Sciatic nerve (tissue), 2 donors: Measurements from ENCODE around the gene ICAM1. TPM values are rescaled to one million over a fixed set of nuclear protein-coding genes. Genes with fewer than 3 reads are reported as not detected.
"Not testable (repeated sequence)": the region's sequence is repeated elsewhere in the genome, so short reads cannot be mapped to it uniquely, and the experiment has no call there.

ENCODE experiments used
- ATAC-seq: fragments of 200-7000 bp; cut with Tn5 transposase; one replicate; pipeline ENCODE4 v1.9.1; 2020; ENCODE audit warnings: mild to moderate bottlenecking, moderate library complexity
- DNase-seq: peaks from one replicate; pipeline ENCODE4 v3.0.0-alpha.2; 2020; ENCODE audit warnings: low spot score
- intact Hi-C: fragments of 100-400 bp; cut with DNase I; formaldehyde crosslinking; loops from one replicate; pipeline ENCODE4 v1.14.2; 2022
- total RNA-seq: library from RNA; stranded (reverse); fragmentation: NEBNext Ultra II Directional; extraction: Animal tissue kit (Norgen Biotek cat#: 25700); gene quantifications from one replicate; pipeline ENCODE4 v1.2.1, GENCODE V29; 2021
- donor health status: DM: no; HTN: no; CAD: no.
- donor health status: DM: no; HTN: no; CAD: no.

The ICAM1 gene
- total RNA-seq, 1 donor from 2014 or later = 30.7 TPM

GRCh38 chr19:10238172-10238783 lies 32.6 kb upstream of the ICAM1 start:
- intact Hi-C loops = no loop called here

DNA sequence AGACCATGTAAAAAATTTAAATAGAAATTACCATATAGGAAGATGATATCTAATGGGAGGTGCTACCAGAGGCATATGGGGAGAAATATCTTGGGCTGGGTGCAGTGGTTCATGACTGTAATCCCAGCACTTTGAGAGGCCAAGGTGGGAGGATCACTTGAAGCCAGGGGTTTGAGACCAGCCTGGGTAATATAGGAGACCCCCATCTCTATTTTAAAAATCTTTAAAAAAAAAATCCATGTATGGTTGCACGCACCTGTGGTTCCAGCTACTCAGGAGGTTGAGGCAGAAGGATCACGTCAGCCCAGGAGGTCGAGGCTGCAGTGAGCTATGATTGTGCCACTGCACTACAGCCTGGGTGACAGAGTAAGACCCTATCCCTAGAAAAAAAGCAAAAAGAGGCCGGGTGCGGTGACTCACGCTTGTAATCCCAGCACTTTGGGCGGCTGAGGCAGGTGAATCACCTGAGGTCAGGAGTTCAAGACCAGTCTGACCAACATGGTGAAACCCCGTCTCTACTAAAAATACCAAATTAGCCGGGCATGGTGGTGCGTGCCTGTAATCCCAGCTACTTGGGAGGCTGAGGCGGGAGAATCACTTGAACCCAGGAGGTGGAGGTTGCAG lies 29.0 kb upstream of the ICAM1 start:
- ATAC-seq, DNase-seq, intact Hi-C loops: not testable (repeated sequence)

More at GRCh38 chr19:10238172-10238783, 32.6 kb upstream of the ICAM1 start:
- no peak for DNase-seq
- ATAC-seq = peak; percentile 72

- intact Hi-C loops = no loop called here
- ATAC-seq = no peak
- no peak for DNase-seq
These were observed 27.3 kb upstream of the ICAM1 start for GRCh38 chr19:10243606-10244005.

GRCh38 chr19:10245189-10245939 lies 25.6 kb upstream of the ICAM1 start:
- no peak for ATAC-seq
- intact Hi-C loops = no loop called here
- DNase-seq = no peak

GRCh38 chr19:10246511-10246910 lies 24.4 kb upstream of the ICAM1 start:
- ATAC-seq (no peak), DNase-seq (no peak)
- intact Hi-C loops = no loop called here

DNA sequence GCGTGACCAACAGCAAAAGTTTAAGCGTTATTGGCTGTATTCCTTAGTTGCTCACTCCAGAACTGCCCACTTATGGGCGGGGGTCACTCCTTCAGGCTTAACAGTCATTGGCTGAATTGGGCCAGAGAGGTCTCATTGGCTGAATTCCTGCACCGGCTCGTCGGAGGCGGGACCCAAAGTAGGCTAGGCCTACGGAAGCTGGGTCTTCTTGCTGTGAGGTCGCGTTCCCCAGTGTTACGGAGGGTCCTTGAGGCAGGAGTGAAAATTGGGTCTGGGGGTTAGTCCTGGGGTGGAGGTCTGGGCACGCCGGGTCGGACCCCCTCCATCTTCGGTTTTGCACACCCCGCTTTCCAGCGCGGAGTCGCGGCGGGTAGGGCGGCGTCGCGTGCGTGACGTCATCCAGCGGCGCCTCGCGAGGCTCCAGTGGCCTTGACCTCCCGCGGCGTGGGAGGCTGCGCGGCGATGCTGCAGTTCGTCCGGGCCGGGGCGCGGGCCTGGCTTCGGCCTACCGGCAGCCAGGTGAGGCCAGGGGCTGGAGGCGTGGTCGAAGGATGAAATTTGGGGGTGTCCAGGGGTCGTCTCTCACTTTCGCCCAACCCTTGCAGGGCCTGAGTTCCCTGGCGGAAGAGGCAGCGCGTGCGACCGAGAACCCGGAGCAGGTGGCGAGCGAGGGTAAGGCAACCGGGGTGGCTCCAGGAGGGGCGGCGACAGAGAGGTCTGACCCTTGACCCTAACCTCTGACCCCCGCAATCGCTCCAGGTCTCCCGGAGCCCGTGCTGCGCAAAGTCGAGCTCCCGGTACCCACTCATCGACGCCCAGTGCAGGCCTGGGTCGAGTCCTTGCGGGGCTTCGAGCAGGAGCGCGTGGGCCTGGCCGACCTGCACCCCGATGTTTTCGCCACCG lies 18.9 kb upstream of the ICAM1 start, which contains the start of gene MRPL4:
MRPL4 (plus strand) TSS at position 423 of the 903 bp plus-strand sequence; CDS start at position 463, 40 bp downstream.
- peak; percentile 97 for ATAC-seq
- intact Hi-C loops = loop anchor here (10.0 kb wide), 1 partner anchor 317 kb away; the partner anchor contains the start of gene OLFM2
- DNase-seq = peak; percentile 96

DNA sequence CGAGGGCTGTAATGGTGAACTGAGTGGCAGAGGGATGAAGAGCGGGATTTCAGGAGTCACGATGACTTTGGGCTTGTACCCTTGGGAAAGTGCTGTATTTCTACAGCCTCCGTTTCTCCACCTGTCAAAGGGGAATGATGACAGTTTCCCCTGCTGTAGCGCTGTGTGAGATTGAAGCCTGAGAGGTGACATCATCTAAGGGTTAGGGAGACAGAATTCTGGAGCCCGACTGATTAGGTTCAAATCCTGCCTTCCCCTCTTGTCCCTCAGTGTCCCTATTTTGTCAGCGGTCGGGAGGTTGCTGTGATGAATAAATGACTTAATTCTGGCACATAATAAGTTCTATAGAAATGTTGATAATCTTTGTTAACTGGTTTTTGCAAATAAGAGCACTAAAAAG lies 18.2 kb upstream of the ICAM1 start:
- no peak for DNase-seq
- intact Hi-C loops = loop anchor here (10.0 kb wide), 1 partner anchor 318 kb away; the partner anchor contains the start of gene OLFM2
- no peak for ATAC-seq

- DNase-seq (no peak), ATAC-seq (no peak)
- intact Hi-C loops = loop anchor here (10.0 kb wide), 1 partner anchor 319 kb away; the partner anchor contains the start of gene OLFM2
These were observed 16.7 kb upstream of the ICAM1 start for GRCh38 chr19:10254244-10254643.

GRCh38 chr19:10255358-10255757 lies 15.6 kb upstream of the ICAM1 start:
- intact Hi-C loops = loop anchor here (10.0 kb wide), 1 partner anchor 321 kb away; the partner anchor contains the start of gene OLFM2

DNA sequence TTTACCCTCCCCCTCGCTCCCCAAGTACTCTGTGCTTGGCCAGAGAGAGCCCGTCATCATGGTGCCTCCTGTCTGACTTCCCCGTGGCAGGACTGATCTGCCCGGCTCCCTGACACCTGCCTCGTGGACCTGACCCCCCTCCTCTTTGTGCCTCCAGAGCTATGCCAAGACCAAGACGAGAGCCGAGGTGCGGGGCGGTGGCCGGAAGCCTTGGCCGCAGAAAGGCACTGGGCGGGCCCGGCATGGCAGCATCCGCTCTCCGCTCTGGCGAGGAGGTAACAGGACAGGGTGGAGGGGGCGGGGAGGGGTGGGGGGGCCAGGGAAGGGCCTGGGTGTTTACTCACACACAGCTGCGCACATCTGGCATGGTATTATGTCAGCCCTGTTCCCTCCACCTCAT lies 14.4 kb upstream of the ICAM1 start:
- ATAC-seq (no peak), DNase-seq (no peak)
- intact Hi-C loops = loop anchor here (10.0 kb wide), 1 partner anchor 322 kb away; the partner anchor contains the start of gene OLFM2

More at GRCh38 chr19:10255358-10255757, 15.6 kb upstream of the ICAM1 start:
- no peak for DNase-seq
- no peak for ATAC-seq

GRCh38 chr19:10256970-10257615 lies 13.8 kb upstream of the ICAM1 start:
- intact Hi-C loops = loop anchor here (10.0 kb wide), 1 partner anchor 322 kb away; the partner anchor contains the start of gene OLFM2
- no peak for ATAC-seq
- no peak for DNase-seq

DNA sequence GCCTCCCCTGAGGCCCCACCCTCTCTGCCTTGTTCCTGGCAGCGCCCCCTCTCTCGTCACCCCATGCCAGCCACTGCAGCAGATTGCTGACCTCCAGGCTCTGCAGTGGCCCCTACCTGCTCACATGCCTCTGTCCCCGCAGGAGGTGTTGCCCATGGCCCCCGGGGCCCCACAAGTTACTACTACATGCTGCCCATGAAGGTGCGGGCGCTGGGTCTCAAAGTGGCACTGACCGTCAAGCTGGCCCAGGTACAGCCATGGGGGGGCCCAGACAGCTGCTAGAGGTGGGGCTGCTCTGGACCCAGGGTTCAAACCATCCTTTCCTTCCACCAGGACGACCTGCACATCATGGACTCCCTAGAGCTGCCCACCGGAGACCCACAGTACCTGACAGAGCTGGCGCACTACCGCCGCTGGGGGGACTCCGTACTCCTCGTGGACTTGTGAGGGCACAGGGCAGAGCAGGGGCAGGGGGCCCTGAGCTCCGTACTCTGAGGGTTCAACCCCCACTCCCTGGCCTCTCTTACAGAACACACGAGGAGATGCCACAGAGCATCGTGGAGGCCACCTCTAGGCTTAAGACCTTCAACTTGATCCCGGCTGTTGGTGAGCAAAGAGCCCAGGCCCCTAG lies 12.7 kb upstream of the ICAM1 start:
- intact Hi-C loops = loop anchor here (10.0 kb wide), 1 partner anchor 323 kb away; the partner anchor contains the start of gene OLFM2
- no peak for DNase-seq
- ATAC-seq = peak; percentile 9

DNA sequence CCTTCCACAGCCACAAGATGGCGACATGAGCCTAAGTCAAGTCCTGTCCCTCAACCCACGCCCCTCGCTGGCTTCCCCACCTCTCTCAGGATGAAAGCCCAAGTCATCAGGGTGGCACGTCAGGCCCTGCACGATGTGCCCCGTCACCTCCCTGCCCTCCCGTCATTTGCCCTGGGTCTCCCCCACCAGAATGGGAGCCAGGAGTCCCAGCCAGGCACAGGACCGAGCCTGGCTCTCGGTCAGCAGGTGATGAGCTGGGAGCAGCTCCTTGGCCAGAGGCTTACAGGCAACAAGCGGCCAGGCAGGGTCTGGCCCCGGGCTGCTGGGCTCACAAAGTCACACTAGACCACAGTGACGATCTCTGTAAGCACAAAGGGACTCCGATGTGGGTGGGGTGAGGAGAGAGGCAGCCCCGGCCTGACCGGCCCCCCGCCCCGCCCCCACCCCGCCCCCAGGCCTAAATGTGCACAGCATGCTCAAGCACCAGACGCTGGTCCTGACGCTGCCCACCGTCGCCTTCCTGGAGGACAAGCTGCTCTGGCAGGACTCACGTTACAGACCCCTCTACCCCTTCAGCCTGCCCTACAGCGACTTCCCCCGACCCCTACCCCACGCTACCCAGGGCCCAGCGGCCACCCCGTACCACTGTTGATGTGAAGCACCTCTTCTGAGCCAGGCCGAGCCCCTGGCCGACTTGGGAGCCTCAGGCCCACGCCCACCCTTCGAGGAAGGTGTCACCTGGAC lies 11.6 kb upstream of the ICAM1 start:
- DNase-seq (peak; percentile 91), ATAC-seq (peak; percentile 55)
- intact Hi-C loops = loop anchor here (10.0 kb wide), 1 partner anchor 325 kb away; the partner anchor contains the start of gene OLFM2

DNA sequence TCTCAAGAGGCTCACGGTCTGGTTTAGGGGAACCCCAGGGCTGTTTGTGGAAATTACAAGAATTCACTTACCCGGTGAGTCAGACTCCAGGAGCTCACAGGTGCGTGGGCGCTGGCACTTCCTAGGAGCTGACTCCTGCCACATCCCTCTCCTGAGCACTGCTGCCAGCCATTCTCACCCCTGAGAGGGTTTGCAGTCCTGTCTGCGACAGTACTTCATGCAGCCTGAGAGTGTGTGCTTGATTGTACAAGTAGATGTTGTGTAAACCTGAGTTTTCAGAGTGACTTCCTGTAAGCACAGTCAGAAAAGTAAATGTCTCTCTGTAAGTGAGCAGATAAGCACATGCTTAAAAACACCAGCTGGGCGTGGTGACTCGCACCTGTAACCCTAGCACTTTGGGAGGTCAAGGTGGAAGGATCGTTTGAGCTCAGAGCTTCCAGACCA lies 10.8 kb upstream of the ICAM1 start:
- ATAC-seq = no peak
- DNase-seq = no peak
- intact Hi-C loops = no loop called here

GRCh38 chr19:10262771-10263170 lies 8.1 kb upstream of the ICAM1 start:
- DNase-seq = no peak
- no peak for ATAC-seq
- intact Hi-C loops = no loop called here

- ATAC-seq = no peak
- intact Hi-C loops = loop anchor here (5.0 kb wide), 1 partner anchor 126 kb away; no protein-coding TSS in a partner anchor
- no peak for DNase-seq
These were observed 4.2 kb upstream of the ICAM1 start for GRCh38 chr19:10266706-10267105.

- no peak for ATAC-seq
- no peak for DNase-seq
- intact Hi-C loops = loop anchor here (5.0 kb wide), 1 partner anchor 124 kb away; no protein-coding TSS in a partner anchor
These were observed 2.8 kb upstream of the ICAM1 start for GRCh38 chr19:10268071-10268470.
